Measurements from ENCODE around the gene CYP39A1.

Gene CYP39A1

DNA sequence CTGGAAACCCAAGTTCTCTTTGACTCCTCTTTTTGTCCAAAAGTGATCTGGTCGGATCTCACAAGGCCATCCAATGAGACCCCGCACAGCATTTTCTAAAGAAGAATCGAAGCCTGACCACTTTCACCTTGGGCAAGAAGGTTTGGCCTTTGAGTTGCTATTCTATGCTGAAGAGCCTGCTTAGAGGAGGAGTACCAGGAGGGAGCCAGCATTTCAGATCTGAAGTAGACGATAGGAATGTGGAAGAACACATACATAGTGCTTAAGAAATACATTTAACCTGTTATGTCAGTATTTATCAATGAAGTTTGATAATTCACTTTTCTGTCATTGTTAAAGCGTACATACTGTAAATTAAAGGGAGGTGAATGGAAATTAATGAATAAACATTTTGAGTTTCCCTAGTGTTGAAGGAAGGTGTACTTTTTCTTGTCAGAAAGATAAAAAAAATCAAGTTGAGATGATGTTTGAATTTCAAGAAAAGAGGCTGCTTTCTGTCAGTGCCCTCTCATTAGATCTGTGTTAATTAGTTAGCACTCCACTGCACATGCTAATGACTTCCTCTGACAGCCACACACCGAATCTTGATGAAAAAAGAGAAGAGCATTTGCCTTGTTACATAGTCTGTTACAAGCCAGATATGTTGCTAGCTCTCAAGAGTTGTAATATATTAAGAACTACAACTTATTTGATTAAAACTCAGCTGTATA lies 24.1 kb upstream of the CYP39A1 start:
- H3K9ac ChIP-seq (ENCODE audit: low read length): no peak overlapping the region
- H3K9me3 ChIP-seq (ENCODE audit: control insufficient read depth, insufficient read depth, low read depth, low read length): no peaks in the 10 kb centered on the region
- H3K4me1 ChIP-seq (ENCODE audit: control insufficient read depth, insufficient read depth, low read length): peaks cover 7% of the 10 kb centered on the region
- H3K36me3 ChIP-seq (ENCODE audit: control insufficient read depth, insufficient read depth, low read length): no peaks in the 10 kb centered on the region
- H3K27ac ChIP-seq (ENCODE audit: low read depth, low read length): no peak overlapping the region
- H3K4me3 ChIP-seq (ENCODE audit: low read depth, low read length): no peak overlapping the region
- H3K27me3 ChIP-seq (ENCODE audit: control insufficient read depth, insufficient read depth, low read length): no peaks in the 10 kb centered on the region

DNA sequence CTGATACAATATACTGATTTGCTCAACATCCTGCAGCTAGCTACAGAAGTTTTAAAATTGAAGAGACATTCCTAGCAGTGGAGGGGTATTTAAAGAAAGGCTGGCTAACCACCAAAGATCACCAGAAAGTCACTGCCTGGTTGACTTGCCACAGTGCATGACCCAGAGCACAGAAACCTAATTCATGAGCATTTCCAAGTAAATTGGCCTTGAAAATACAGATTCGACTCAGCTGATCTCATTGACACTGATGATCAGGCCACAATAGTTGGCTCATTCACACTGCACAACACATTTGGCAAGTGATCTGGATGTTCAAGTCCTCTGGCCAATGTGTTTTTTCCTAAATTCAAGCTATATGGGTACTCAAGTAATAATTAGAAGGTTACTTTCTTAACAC lies 21.8 kb upstream of the CYP39A1 start:
- Histone ChIP-seq H3K4me3 (ENCODE audit: low read depth, low read length) (no peak overlapping the region), H3K9me3 (ENCODE audit: control insufficient read depth, insufficient read depth, low read depth, low read length) (no peaks in the 10 kb centered on the region), H3K27ac (ENCODE audit: low read depth, low read length) (no peak overlapping the region), H3K4me1 (ENCODE audit: control insufficient read depth, insufficient read depth, low read length) (peaks cover 7% of the 10 kb centered on the region), H3K27me3 (ENCODE audit: control insufficient read depth, insufficient read depth, low read length) (no peaks in the 10 kb centered on the region), H3K9ac (ENCODE audit: low read length) (no peak overlapping the region), H3K36me3 (ENCODE audit: control insufficient read depth, insufficient read depth, low read length) (no peaks in the 10 kb centered on the region)

DNA sequence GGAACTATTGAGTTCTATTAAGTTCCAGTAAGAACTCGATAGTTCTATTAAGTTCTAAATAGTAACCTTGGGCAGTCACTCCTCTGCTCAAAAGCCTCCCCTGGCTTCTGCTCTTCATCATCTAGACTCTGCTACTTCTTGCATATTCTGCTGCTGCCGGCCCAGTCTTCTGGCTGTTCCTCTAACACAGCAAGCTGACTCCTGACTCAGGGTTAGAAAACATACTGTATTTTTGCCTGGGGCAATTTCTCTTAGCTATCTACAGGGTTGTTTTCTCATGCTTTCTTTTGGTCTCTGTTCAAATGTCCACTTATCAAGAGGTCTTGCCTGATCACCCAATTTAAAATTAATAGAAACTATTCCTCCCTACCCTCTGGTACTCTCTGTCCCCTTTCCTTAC lies 14.8 kb upstream of the CYP39A1 start:
- Histone ChIP-seq H3K27ac (ENCODE audit: low read depth, low read length) (no peak overlapping the region), H3K36me3 (ENCODE audit: control insufficient read depth, insufficient read depth, low read length) (no peaks in the 10 kb centered on the region), H3K9ac (ENCODE audit: low read length) (no peak overlapping the region), H3K27me3 (ENCODE audit: control insufficient read depth, insufficient read depth, low read length) (no peaks in the 10 kb centered on the region), H3K4me1 (ENCODE audit: control insufficient read depth, insufficient read depth, low read length) (no peaks in the 10 kb centered on the region), H3K9me3 (ENCODE audit: control insufficient read depth, insufficient read depth, low read depth, low read length) (no peaks in the 10 kb centered on the region), H3K4me3 (ENCODE audit: low read depth, low read length) (no peak overlapping the region)

DNA sequence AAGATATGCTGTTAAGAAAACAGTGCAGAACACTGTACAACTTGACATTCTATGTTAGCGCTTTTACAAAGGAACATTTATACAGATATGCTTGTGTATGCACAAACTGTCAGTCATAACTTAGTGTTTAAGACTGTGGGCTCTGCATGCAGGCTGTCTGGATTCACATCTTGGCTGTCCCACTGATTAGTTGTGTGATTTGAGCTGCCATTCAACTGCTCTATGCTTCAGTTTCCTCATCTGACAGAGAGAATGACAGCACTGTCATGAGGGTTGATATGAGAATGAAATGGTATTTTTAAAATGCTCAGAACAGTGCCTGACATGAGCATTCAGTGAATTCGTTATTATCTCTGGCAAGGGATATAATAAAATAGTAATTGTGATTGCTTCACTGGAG lies 8.9 kb upstream of the CYP39A1 start:
- no peak overlapping the region for H3K27ac ChIP-seq (ENCODE audit: low read depth, low read length)
- no peaks in the 10 kb centered on the region for H3K4me1 ChIP-seq (ENCODE audit: control insufficient read depth, insufficient read depth, low read length)
- H3K4me3 ChIP-seq (ENCODE audit: low read depth, low read length): no peak overlapping the region
- no peaks in the 10 kb centered on the region for H3K9me3 ChIP-seq (ENCODE audit: control insufficient read depth, insufficient read depth, low read depth, low read length)
- H3K9ac ChIP-seq (ENCODE audit: low read length): no peak overlapping the region
- H3K36me3 ChIP-seq (ENCODE audit: control insufficient read depth, insufficient read depth, low read length): no peaks in the 10 kb centered on the region
- H3K27me3 ChIP-seq (ENCODE audit: control insufficient read depth, insufficient read depth, low read length): no peaks in the 10 kb centered on the region

DNA sequence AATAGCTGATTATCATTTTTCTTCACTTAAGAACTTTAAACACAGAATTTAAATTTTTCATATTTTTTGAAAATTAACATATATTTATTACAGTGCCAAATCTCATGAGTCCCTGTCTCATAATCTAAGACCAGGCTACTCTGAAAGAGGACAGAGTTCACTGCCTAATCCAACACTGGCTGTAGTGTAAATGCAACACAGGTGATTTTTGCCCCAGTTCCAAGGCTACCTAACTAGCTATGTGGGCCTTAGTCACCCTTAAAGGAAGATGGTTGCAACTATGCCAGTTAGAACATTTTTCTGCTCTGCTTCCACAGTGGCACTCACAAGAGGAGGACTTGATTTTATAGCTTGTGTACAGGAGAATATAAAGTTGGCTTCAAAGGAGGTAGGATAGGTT lies 5.0 kb upstream of the CYP39A1 start:
- Histone ChIP-seq H3K36me3 (ENCODE audit: control insufficient read depth, insufficient read depth, low read length) (no peaks in the 10 kb centered on the region), H3K27me3 (ENCODE audit: control insufficient read depth, insufficient read depth, low read length) (peaks cover 23% of the 10 kb centered on the region), H3K4me3 (ENCODE audit: low read depth, low read length) (no peak overlapping the region), H3K9me3 (ENCODE audit: control insufficient read depth, insufficient read depth, low read depth, low read length) (no peaks in the 10 kb centered on the region), H3K9ac (ENCODE audit: low read length) (no peak overlapping the region), H3K4me1 (ENCODE audit: control insufficient read depth, insufficient read depth, low read length) (peaks cover 3% of the 10 kb centered on the region; the same call in 1 of the 2 replicates), H3K27ac (ENCODE audit: low read depth, low read length) (no peak overlapping the region)

DNA sequence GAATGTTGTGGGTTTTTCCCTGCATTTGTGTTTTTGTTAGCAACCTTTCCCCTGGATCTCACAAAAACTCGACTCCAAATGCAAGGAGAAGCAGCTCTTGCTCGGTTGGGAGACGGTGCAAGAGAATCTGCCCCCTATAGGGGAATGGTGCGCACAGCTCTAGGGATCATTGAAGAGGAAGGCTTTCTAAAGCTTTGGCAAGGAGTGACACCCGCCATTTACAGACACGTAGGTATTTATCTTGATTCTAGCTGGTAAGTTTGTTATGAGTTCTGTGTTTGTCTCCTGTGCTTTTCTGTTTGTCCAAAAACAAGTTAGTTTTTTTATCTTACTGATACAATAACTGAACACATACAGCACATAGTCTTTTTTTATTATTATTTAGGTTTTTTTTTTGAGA lies 3.2 kb upstream of the CYP39A1 start:
- H3K27me3 ChIP-seq (ENCODE audit: control insufficient read depth, insufficient read depth, low read length): peaks cover 23% of the 10 kb centered on the region
- no peak overlapping the region for H3K27ac ChIP-seq (ENCODE audit: low read depth, low read length)
- H3K9me3 ChIP-seq (ENCODE audit: control insufficient read depth, insufficient read depth, low read depth, low read length): no peaks in the 10 kb centered on the region
- no peak overlapping the region for H3K4me3 ChIP-seq (ENCODE audit: low read depth, low read length)
- peaks cover 8% of the 10 kb centered on the region; the same call in 1 of the 2 replicates for H3K4me1 ChIP-seq (ENCODE audit: control insufficient read depth, insufficient read depth, low read length)
- H3K36me3 ChIP-seq (ENCODE audit: control insufficient read depth, insufficient read depth, low read length): no peaks in the 10 kb centered on the region
- H3K9ac ChIP-seq (ENCODE audit: low read length): no peak overlapping the region

DNA sequence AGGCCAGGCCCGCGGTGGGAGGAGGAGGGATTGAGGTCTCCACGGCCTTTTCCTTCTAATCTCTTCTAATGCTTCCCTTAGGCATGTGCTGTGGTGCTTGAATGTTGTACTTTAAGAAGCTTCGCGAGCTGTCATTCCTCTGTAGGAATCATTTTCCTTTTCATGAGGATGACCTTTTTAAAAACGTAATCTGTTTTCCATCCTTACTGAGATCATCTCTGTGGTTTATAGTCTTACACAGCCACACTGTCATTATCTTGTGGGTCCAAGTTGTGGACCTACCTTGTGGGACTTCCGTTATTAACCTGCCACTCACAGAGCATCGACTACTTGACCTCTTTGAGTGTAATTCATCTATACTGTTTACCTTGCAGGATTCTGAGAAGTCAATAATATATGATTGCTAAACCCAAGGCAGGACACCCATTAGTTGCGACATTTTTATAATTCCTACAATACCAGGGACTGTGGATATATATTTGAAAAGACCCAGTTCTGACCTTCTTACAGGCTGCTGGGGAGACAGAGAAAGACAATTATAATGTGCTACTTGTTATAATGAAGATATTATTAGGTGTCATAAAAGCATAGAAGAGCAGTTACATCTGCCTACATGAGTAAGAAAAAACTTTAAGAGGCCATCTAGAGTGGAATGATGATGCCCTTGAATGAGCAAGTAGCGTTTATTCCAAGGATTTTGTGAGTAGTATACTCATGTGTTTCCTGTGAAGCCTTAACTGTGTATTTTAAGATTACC lies 999 bp upstream of the CYP39A1 start:
- no peaks in the 10 kb centered on the region for H3K9me3 ChIP-seq (ENCODE audit: control insufficient read depth, insufficient read depth, low read depth, low read length)
- H3K27ac ChIP-seq (ENCODE audit: low read depth, low read length): no peak overlapping the region
- peaks cover 8% of the 10 kb centered on the region; the same call in 1 of the 2 replicates for H3K4me1 ChIP-seq (ENCODE audit: control insufficient read depth, insufficient read depth, low read length)
- H3K36me3 ChIP-seq (ENCODE audit: control insufficient read depth, insufficient read depth, low read length): no peaks in the 10 kb centered on the region
- peaks cover 23% of the 10 kb centered on the region for H3K27me3 ChIP-seq (ENCODE audit: control insufficient read depth, insufficient read depth, low read length)
- peak overlapping the region; percentile 92 for H3K4me3 ChIP-seq (ENCODE audit: low read depth, low read length)
- peak overlapping the region; percentile 0 for H3K9ac ChIP-seq (ENCODE audit: low read length)

DNA sequence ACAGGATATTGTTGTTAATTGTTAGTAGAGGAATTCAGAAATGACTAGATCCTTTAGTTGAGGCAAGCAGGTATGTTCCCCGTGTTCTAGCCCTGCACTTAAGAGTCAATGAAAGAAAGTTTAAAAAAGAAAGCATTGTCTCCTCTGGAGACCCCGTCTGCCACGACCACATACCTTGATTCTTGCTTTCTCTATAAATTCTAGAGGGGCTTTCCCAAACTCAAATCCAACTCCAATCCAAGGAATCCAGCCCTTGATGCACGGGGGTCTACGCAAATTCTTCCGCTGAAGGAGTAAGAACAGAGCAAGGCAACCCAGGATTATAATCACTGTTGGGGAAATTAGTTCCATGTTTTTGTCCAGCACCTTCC lies 401 bp downstream of the CYP39A1 start:
- Histone ChIP-seq H3K27me3 (ENCODE audit: control insufficient read depth, insufficient read depth, low read length) (peaks cover 23% of the 10 kb centered on the region), H3K4me3 (ENCODE audit: low read depth, low read length) (peak overlapping the region; percentile 92), H3K9ac (ENCODE audit: low read length) (peak overlapping the region; percentile 59), H3K4me1 (ENCODE audit: control insufficient read depth, insufficient read depth, low read length) (peaks cover 8% of the 10 kb centered on the region; the same call in 1 of the 2 replicates), H3K36me3 (ENCODE audit: control insufficient read depth, insufficient read depth, low read length) (no peaks in the 10 kb centered on the region), H3K27ac (ENCODE audit: low read depth, low read length) (no peak overlapping the region), H3K9me3 (ENCODE audit: control insufficient read depth, insufficient read depth, low read depth, low read length) (no peaks in the 10 kb centered on the region)

DNA sequence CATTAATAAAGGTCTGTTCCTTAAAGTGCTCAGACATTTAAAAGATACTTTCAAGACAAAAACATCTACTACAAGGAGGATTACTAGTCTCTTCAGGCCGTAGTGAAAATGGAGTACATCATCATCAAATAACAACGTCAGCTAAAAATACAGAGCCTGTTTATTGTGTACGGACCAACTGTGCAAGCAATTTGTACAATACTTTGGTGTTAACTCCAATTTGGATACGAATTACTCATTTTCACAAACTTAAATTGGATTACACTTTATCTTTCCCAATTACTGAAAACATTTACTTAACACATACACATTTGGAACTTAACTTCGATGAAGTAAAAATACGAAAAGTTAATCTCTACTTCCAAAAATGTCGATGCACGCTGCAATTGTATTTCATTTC lies 802 bp downstream of the CYP39A1 start:
- Histone ChIP-seq H3K4me1 (ENCODE audit: control insufficient read depth, insufficient read depth, low read length) (peaks cover 8% of the 10 kb centered on the region; the same call in 1 of the 2 replicates), H3K27ac (ENCODE audit: low read depth, low read length) (no peak overlapping the region), H3K9me3 (ENCODE audit: control insufficient read depth, insufficient read depth, low read depth, low read length) (no peaks in the 10 kb centered on the region), H3K4me3 (ENCODE audit: low read depth, low read length) (peak overlapping the region; percentile 92), H3K36me3 (ENCODE audit: control insufficient read depth, insufficient read depth, low read length) (no peaks in the 10 kb centered on the region), H3K27me3 (ENCODE audit: control insufficient read depth, insufficient read depth, low read length) (peaks cover 23% of the 10 kb centered on the region), H3K9ac (ENCODE audit: low read length) (peak overlapping the region; percentile 59)

DNA sequence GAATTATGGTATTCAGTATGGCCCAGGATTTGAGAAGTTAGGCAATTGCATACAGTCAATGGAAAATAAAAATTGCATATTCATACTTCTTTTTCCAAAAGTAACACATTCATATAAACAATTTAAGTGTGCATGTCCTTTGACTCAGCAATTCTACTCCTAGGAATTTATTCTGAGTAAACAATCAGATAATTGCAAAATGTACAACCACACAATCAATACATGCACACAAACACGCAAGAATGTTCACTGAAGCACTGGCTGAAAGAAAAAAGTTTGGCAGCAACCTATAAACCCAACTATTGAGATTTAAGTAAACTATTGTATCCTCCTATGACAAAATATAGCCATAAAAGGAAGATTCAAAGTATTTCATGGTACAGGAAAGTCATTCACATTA lies 1.6 kb downstream of the CYP39A1 start:
- Histone ChIP-seq H3K9me3 (ENCODE audit: control insufficient read depth, insufficient read depth, low read depth, low read length) (no peaks in the 10 kb centered on the region), H3K4me3 (ENCODE audit: low read depth, low read length) (0 out of 2 replicates have a peak overlapping the region, but pooled peaks have one; percentile 92), H3K4me1 (ENCODE audit: control insufficient read depth, insufficient read depth, low read length) (peaks cover 8% of the 10 kb centered on the region; the same call in 1 of the 2 replicates), H3K9ac (ENCODE audit: low read length) (no peak overlapping the region), H3K27me3 (ENCODE audit: control insufficient read depth, insufficient read depth, low read length) (peaks cover 23% of the 10 kb centered on the region), H3K36me3 (ENCODE audit: control insufficient read depth, insufficient read depth, low read length) (no peaks in the 10 kb centered on the region), H3K27ac (ENCODE audit: low read depth, low read length) (no peak overlapping the region)

DNA sequence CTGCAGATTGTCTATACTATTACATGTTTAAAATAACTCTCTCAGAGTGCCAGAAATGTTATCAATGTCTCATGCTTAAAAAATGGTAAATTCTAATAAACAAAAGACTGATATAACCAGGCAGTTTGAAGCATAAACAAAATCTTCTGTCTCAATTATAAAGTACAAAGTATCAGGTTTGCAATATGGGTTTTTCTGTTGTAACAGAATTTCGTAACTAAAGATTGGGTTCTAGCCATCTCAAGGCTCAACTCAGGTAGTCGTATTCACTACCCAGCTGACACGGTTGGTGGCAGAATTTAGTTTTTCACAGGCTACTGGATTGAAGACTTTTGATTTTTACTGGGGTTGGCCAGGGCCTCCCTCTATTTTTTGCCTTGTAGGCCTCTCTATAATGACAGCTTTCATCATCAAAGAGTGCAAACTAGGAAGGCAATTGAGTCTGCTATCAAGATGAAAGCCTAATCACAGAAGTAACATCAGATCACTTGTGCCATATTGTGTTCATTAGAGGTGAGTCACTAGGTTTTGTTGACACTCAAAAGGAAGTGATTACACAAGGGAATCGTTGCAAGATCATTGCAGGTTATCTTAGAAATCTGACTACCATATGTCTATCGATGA lies 3.6 kb downstream of the CYP39A1 start:
- Histone ChIP-seq H3K4me1 (ENCODE audit: control insufficient read depth, insufficient read depth, low read length) (peaks cover 8% of the 10 kb centered on the region; the same call in 1 of the 2 replicates), H3K27ac (ENCODE audit: low read depth, low read length) (no peak overlapping the region), H3K27me3 (ENCODE audit: control insufficient read depth, insufficient read depth, low read length) (peaks cover 11% of the 10 kb centered on the region), H3K4me3 (ENCODE audit: low read depth, low read length) (no peak overlapping the region), H3K9ac (ENCODE audit: low read length) (no peak overlapping the region), H3K36me3 (ENCODE audit: control insufficient read depth, insufficient read depth, low read length) (no peaks in the 10 kb centered on the region), H3K9me3 (ENCODE audit: control insufficient read depth, insufficient read depth, low read depth, low read length) (no peaks in the 10 kb centered on the region)

All from HUES6 (cell line).